OCI-LY1 (cell line): Measurements from ENCODE around the gene UST.

Experiments used
- CTCF ChIP-seq: fragments of 200-600 bp; sonication (generic), shearing (Covaris generic); IDR thresholded peaks from 2 replicates; pipeline ENCODE4 v1.5.1; 2017; ENCODE audit warnings: mild to moderate bottlenecking, antibody characterized with exemption, low read length, moderate library complexity, mixed read lengths
- EZH2 ChIP-seq: fragments of 200-600 bp; sonication (generic), shearing (Covaris generic); IDR thresholded peaks from 2 replicates; pipeline ENCODE4 v1.8.0; 2017; ENCODE audit warnings: borderline replicate concordance, mixed run types, mild to moderate bottlenecking, antibody characterized with exemption, low read length, moderate library complexity, mixed read lengths

DNA sequence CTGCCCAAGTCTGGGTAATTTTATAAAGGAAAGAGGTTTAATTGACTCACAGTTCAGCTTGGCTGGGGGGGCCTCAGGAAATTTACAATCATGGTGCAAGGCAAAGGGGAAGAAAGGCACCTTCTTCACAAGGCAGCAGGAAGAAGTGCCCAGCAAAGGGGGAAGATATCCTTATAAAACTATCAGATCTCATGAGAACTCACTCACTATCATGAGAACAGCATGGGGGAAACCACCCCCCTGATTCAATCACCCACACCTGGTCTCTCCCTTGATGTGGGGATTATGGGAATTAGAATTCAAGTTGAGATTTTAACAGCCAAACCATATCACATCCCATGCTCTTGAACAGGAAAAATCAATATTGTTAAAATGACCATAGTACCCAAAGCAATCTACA is 355.5 kb downstream of the UST start:
- TF ChIP-seq CTCF (no peak), EZH2 (no peak)
